Pancreas (tissue), 10 donors: Measurements from ENCODE around the gene DNAH9. TPM values are rescaled to one million over a fixed set of nuclear protein-coding genes. Genes with fewer than 3 reads are reported as not detected.

ENCODE experiments used
- ATAC-seq, 4 donors: fragments of 200-7000 bp; cut with Tn5 transposase; one replicate each; pipeline versions ENCODE4 v1.8.0 to v1.9.1; 2020; ENCODE audit warnings: mild to moderate bottlenecking in 4 of 4, moderate library complexity in 4 of 4
- DNase-seq, 6 donors: peaks; one replicate each; pipeline ENCODE4 v3.0.0-alpha.2; 2020
- FAIRE-seq: peaks from 2 replicates; lab custom pipeline; 2012; peaks lifted over from hg19 to GRCh38; lab: Jason Lieb, UNC
- H3K27ac ChIP-seq, 4 donors: fragments of 200-600 bp; sonication (generic); 1 replicate in 3 of 4; 2 replicates in 1 of 4; pipeline versions ENCODE4 v1.5.0 to v1.8.0; 2020
- H3K27me3 ChIP-seq, 4 donors: fragments of 200-600 bp; one replicate each; pipeline ENCODE4 v1.8.0; 2021
- H3K36me3 ChIP-seq, 3 donors: fragments of 200-600 bp; sonication (generic) in 1 of 3; one replicate each; pipeline versions ENCODE4 v1.5.0 to v1.8.0; 2020 to 2021
- H3K4me1 ChIP-seq, 3 donors: fragments of 200-600 bp; one replicate each; pipeline ENCODE4 v1.8.0; 2021
- H3K4me3 ChIP-seq, 4 donors: fragments of 200-600 bp; sonication (generic) in 2 of 4; one replicate each; pipeline versions ENCODE4 v1.5.0 to v1.8.0; 2020 to 2021
- H3K9me3 ChIP-seq, 4 donors: fragments of 200-600 bp; one replicate each; pipeline ENCODE4 v1.8.0; 2021
- CTCF ChIP-seq, 4 donors: fragments of 200-600 bp; sonication (generic) in 3 of 4; IDR thresholded peaks; one replicate each; pipeline versions ENCODE4 v1.5.0 to v1.8.0; 2021; ENCODE audit warnings: antibody characterized with exemption in 4 of 4
- WGBS, 2 donors: extraction: QIAGEN DNeasy Blood & Tissue Kit; methylation state at CpG; one replicate each; pipeline ENCODE4 v1.1.7; 2013; 5-methylcytosine and 5-hydroxymethylcytosine counted together
- intact Hi-C, 3 donors: fragments of 100-400 bp; cut with DNase I; formaldehyde crosslinking; loops; one replicate each; pipeline versions ENCODE4 v1.11.1 to v1.14.2; 2022
- polyA plus RNA-seq, 2 donors: library from polyadenylated mRNA; stranded (reverse); fragments of 200-250 nt; gene quantifications; one replicate each; pipeline ENCODE4 v1.2.3, GENCODE V29; 2013
- total RNA-seq, 6 donors: library from RNA; stranded (reverse); fragmentation: NEBNext Ultra II Directional in 4 of 6; extraction: Animal tissue kit (Norgen Biotek cat#: 25700) in 4 of 6; gene quantifications; one replicate each; pipeline versions ENCODE4 v1.2.1 to v1.2.4, GENCODE V29; 2021 to 2023
- donor health status: healthy with polysubstance abuse.
- donor health status: DM: no; HTN: no; CAD: no; lungs with moderate emphysema.
- donor health status: DM: no; HTN: no; CAD: no.
- donor health status: control.
- donor health status: control.
- donor health status: Bipolar disorder and iron deficiency.
- donor health status: DM: yes; HTN: yes; CAD: no.
- donor health status: DM: no; HTN: no; CAD: no.
- donor health status: DM: no; HTN: no; CAD: no.
- donor health status: DM: yes; HTN: yes; CAD: no.

Gene DNAH9
- total and polyA plus RNA-seq, 8 donors: 0.53 to 2.4 (median 1.3) TPM

GRCh38 chr17:11832401-11833137, 234.3 kb downstream of the DNAH9 start:
- no peaks in the 10 kb centered on the region for H3K36me3 ChIP-seq
- no peak overlapping the region for H3K27ac ChIP-seq
- 62 to 67% methylated on average over 10 of the region's 10 CpGs for WGBS, 2 donors
- no peak overlapping the region for H3K4me3 ChIP-seq
- ATAC-seq: no peak
- no peaks in the 10 kb centered on the region for H3K4me1 ChIP-seq
- no peaks in the 10 kb centered on the region for H3K27me3 ChIP-seq
- DNase-seq: no peak
- FAIRE-seq: no peak
- H3K9me3 ChIP-seq: no peaks in the 10 kb centered on the region
- TF ChIP-seq CTCF (IDR thresholded peaks at IDR 0.05): no peak
- intact Hi-C loops: no loop called here

- no peaks in the 10 kb centered on the region for H3K27me3 ChIP-seq
- DNase-seq (no peak), ATAC-seq (no peak), FAIRE-seq (no peak)
- intact Hi-C loops: no loop called here
- no peaks in the 10 kb centered on the region for H3K4me1 ChIP-seq
- H3K4me3 ChIP-seq: no peak overlapping the region
- no peak for TF ChIP-seq CTCF (IDR thresholded peaks at IDR 0.05)
- H3K27ac ChIP-seq: no peak overlapping the region
- no peaks in the 10 kb centered on the region for H3K36me3 ChIP-seq
- WGBS, 2 donors: 60 to 69% methylated on average over 5 of the region's 5 CpGs
- no peaks in the 10 kb centered on the region for H3K9me3 ChIP-seq
These were observed 238.2 kb downstream of the DNAH9 start for GRCh38 chr17:11836508-11836907.

DNA sequence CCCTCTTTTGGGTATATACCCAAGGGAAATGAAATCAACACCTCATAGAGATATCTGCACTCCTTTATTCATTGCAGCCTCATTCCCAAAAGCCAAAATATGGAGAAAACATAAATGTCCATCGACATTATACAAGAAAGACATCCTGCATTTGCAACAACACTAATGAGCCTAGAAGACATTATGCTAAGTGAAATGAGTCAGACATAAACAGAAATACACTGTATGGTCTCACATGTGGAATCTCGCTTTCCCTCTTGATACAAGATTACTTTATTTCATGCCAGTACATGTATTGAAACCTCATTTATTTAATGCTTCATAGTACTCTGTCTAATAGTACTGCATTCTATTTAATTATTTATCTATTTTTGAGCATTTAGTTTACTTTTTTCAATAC, 241.8 kb downstream of the DNAH9 start:
- intact Hi-C loops: no loop called here
- no peaks in the 10 kb centered on the region for H3K36me3 ChIP-seq
- 73 to 79% methylated on average over 2 of the region's 2 CpGs for WGBS, 2 donors
- TF ChIP-seq CTCF (IDR thresholded peaks at IDR 0.05): no peak
- no peak for DNase-seq
- FAIRE-seq: no peak
- H3K4me3 ChIP-seq: no peak overlapping the region
- H3K27ac ChIP-seq: no peak overlapping the region
- no peaks in the 10 kb centered on the region for H3K27me3 ChIP-seq
- no peaks in the 10 kb centered on the region for H3K9me3 ChIP-seq
- ATAC-seq: no peak
- H3K4me1 ChIP-seq: no peaks in the 10 kb centered on the region

DNA sequence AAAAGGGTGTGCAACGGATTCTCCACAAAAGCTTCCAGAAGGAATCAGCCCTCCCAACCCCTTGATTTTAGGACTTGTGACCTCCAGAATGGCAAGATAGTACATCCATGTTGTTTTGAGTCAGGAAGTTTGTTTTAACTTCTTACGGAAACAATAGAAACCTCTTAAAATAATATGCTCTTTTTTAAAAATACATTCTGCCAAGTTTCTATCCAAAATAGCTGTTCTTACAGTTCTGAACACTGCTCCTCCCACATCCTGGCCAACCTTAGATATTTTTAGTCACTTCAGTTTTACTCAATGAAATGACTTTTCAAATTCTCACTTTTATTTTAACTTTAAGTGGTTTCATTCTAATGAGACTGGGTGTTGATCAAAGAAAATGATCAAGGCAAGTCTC, 242.6 kb downstream of the DNAH9 start:
- no peak overlapping the region for H3K4me3 ChIP-seq
- no peaks in the 10 kb centered on the region for H3K9me3 ChIP-seq
- H3K36me3 ChIP-seq: no peaks in the 10 kb centered on the region
- no peaks in the 10 kb centered on the region for H3K27me3 ChIP-seq
- no peak for DNase-seq
- no peak overlapping the region for H3K27ac ChIP-seq
- H3K4me1 ChIP-seq: no peaks in the 10 kb centered on the region
- no peak for TF ChIP-seq CTCF (IDR thresholded peaks at IDR 0.05)
- intact Hi-C loops: no loop called here
- no peak for FAIRE-seq
- 53 to 65% methylated on average over 2 of the region's 2 CpGs for WGBS, 2 donors
- ATAC-seq: no peak

- no peak overlapping the region for H3K4me3 ChIP-seq
- intact Hi-C loops: no loop called here
- H3K4me1 ChIP-seq: no peaks in the 10 kb centered on the region
- H3K36me3 ChIP-seq: no peaks in the 10 kb centered on the region
- H3K27me3 ChIP-seq: no peaks in the 10 kb centered on the region
- no peak for DNase-seq
- TF ChIP-seq CTCF (IDR thresholded peaks at IDR 0.05): no peak
- no peaks in the 10 kb centered on the region for H3K9me3 ChIP-seq
- peak; percentile 63 for FAIRE-seq
- H3K27ac ChIP-seq: no peak overlapping the region
- WGBS, 2 donors: 63 to 67% methylated on average over 2 of the region's 2 CpGs
- no peak for ATAC-seq
These were observed 250.1 kb downstream of the DNAH9 start for GRCh38 chr17:11848330-11848729.
